CD4-positive, alpha-beta T cell treated with Interferon alpha-2 for 1 hour (primary cell): Measurements from ENCODE around the gene CCDC112.
A peak's percentile ranks its signal among the peaks of the same experiment; 100 is the strongest.
"Not testable (repeated sequence)": the region's sequence is repeated elsewhere in the genome, so short reads cannot be mapped to it uniquely, and the experiment has no call there.

ENCODE experiments used
- DNase-seq, 2 donors: peaks; one replicate each; pipeline ENCODE4 v3.0.0-alpha.2; 2020 to 2022

Gene CCDC112

GRCh38 chr5:115262011-115262320 is 34.5 kb downstream of the CCDC112 start:
- DNase-seq: no peak

GRCh38 chr5:115260248-115260647 is 36.2 kb downstream of the CCDC112 start:
- no peak for DNase-seq

GRCh38 chr5:115257981-115258380 is 38.5 kb downstream of the CCDC112 start:
- DNase-seq: no peak

GRCh38 chr5:115249379-115249778 is 47.1 kb downstream of the CCDC112 start:
- DNase-seq: not testable (repeated sequence)

GRCh38 chr5:115246361-115246991 is 50.0 kb downstream of the CCDC112 start:
- peak in 1 of 2 donors; percentile 45 for DNase-seq

GRCh38 chr5:115243412-115243811 is 53.0 kb downstream of the CCDC112 start:
- DNase-seq: no peak

GRCh38 chr5:115241881-115242642 is 54.4 kb downstream of the CCDC112 start:
- no peak for DNase-seq

- no peak for DNase-seq
Observed at GRCh38 chr5:115237066-115237465, 59.4 kb downstream of the CCDC112 start.

- DNase-seq: no peak
Observed at GRCh38 chr5:115236599-115236998, 59.9 kb downstream of the CCDC112 start.

GRCh38 chr5:115231598-115231997 is 64.9 kb downstream of the CCDC112 start:
- no peak for DNase-seq

GRCh38 chr5:115229606-115230005 is 66.8 kb downstream of the CCDC112 start:
- no peak for DNase-seq

- DNase-seq: no peak
Observed at GRCh38 chr5:115227281-115227680, 69.2 kb downstream of the CCDC112 start.
